ENCODE results near the gene LRRC55. TPM values are rescaled to one million over a fixed set of nuclear protein-coding genes. Genes with fewer than 3 reads are reported as not detected.

LRRC55 gene
- polyA plus RNA-seq, 2 donors = 0.02 to 0.04 TPM

DNA sequence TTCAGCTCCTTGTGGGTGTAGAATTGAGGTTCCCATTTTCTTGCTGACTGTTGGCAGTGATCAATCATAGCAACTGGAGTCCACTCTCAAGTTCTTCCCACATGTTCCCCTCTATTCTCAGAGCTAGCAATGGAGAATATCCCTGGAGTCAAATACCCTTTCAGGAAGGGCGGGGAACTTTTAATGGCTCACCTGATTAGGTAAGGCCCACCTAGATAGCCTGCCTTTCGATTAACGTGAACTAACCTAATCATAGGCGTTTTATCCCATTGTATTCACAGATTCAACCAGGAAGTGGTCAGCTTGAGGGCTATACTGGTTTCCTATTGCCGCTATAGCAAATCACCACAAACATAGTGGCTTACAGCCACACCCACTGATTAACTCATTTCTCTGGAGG lies 7.1 kb upstream of the LRRC55 start:
- no peak overlapping the region for H3K27ac ChIP-seq (ENCODE audit: low read depth in 2 of 2, low read length in 1 of 2)
- H3K4me1 ChIP-seq (ENCODE audit: control insufficient read depth in 2 of 2, insufficient read depth in 2 of 2, low read length in 1 of 2) = no peaks in the 10 kb centered on the region
- WGBS, 2 donors = 79 to 84% methylated on average over 5 of the region's 5 CpGs
- H3K9me3 ChIP-seq (ENCODE audit: control insufficient read depth in 2 of 2, insufficient read depth in 1 of 2, low read depth in 1 of 2, low read length in 1 of 2) = no peaks in the 10 kb centered on the region
- no peaks in the 10 kb centered on the region for H3K36me3 ChIP-seq (ENCODE audit: control insufficient read depth in 2 of 2, insufficient read depth in 2 of 2, low read length in 1 of 2)
- no peaks in the 10 kb centered on the region for H3K27me3 ChIP-seq (ENCODE audit: control insufficient read depth in 1 of 2, insufficient read depth in 2 of 2, low read length in 2 of 2)
- no peak overlapping the region for H3K4me3 ChIP-seq (ENCODE audit: low read depth in 1 of 2, low read length in 2 of 2)

DNA sequence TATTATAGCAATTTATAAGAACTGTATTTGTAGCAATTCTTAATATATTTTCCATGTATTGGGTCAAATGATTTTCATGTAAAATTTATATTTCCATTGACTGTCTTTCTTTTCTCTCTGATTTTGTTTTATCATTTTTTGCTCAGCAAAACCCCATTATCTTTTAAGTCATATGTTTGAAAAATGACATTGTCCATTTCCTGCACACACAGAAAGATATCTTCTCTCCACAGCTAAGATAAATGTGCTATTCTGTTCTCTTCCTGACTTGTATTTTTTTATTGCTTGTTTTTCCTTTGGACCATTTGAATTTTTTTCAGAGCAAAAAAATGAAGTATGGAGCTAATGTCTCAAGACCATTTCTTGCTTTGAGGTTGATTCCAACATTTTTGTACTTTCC lies 6.3 kb upstream of the LRRC55 start:
- Histone ChIP-seq H3K9me3 (ENCODE audit: control insufficient read depth in 2 of 2, insufficient read depth in 1 of 2, low read depth in 1 of 2, low read length in 1 of 2) (no peaks in the 10 kb centered on the region), H3K4me3 (ENCODE audit: low read depth in 1 of 2, low read length in 2 of 2) (no peak overlapping the region)

DNA sequence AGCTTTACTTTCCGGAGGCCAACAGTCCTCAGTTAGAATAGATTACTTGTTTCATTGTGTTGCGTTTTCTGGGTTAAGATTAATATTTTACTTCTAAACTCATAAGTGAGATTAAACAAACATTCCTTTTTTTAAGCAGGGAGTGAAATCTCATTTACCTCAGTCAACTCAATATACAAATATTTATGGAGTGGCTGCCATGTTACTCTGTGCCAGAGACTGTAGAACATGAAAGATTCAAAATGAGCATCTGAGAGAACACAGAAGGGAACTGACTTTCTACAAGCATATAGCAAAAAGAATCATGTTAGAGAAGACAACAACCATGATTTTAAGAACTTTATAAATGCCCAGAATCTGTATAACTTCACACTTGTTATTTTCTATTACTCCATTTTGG lies 3.4 kb upstream of the LRRC55 start:
- no peak overlapping the region for H3K27ac ChIP-seq (ENCODE audit: low read depth in 2 of 2, low read length in 1 of 2)
- H3K4me1 ChIP-seq (ENCODE audit: control insufficient read depth in 2 of 2, insufficient read depth in 2 of 2, low read length in 1 of 2) = peaks cover 0 to 2% of the 10 kb centered on the region in 2 donors
- 51 to 62% methylated on average over 2 of the region's 2 CpGs for WGBS, 2 donors
- no peaks in the 10 kb centered on the region for H3K9me3 ChIP-seq (ENCODE audit: control insufficient read depth in 2 of 2, insufficient read depth in 1 of 2, low read depth in 1 of 2, low read length in 1 of 2)
- H3K36me3 ChIP-seq (ENCODE audit: control insufficient read depth in 2 of 2, insufficient read depth in 2 of 2, low read length in 1 of 2) = no peaks in the 10 kb centered on the region
- no peaks in the 10 kb centered on the region for H3K27me3 ChIP-seq (ENCODE audit: control insufficient read depth in 1 of 2, insufficient read depth in 2 of 2, low read length in 2 of 2)
- H3K4me3 ChIP-seq (ENCODE audit: low read depth in 1 of 2, low read length in 2 of 2) = no peak overlapping the region

More for the DNA sequence above, 6.3 kb upstream of the LRRC55 start:
- Histone ChIP-seq H3K36me3 (ENCODE audit: control insufficient read depth in 2 of 2, insufficient read depth in 2 of 2, low read length in 1 of 2) (no peaks in the 10 kb centered on the region), H3K27me3 (ENCODE audit: control insufficient read depth in 1 of 2, insufficient read depth in 2 of 2, low read length in 2 of 2) (no peaks in the 10 kb centered on the region), H3K4me1 (ENCODE audit: control insufficient read depth in 2 of 2, insufficient read depth in 2 of 2, low read length in 1 of 2) (no peaks in the 10 kb centered on the region), H3K27ac (ENCODE audit: low read depth in 2 of 2, low read length in 1 of 2) (no peak overlapping the region)

DNA sequence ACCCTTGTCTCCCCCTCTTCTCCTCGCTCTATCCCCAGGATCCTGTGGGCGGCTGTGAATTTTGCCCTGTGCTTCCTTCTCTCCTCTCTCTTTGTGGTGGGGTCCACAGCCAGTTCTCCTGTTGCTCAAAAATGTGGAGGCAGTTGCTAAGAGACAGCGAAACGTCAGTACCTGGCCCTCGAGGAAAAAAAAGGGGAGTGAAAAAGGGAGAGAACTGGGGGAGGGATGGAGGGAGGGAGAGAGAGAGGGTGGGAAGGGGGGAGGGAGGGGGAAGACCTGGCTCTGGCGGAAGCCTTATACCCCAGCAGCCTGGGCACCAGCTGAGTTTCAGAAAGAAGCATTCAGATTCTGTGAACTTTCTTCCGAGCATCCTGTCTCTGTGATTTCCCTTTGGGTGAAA lies 2.1 kb upstream of the LRRC55 start:
- no peaks in the 10 kb centered on the region for H3K27me3 ChIP-seq (ENCODE audit: control insufficient read depth in 1 of 2, insufficient read depth in 2 of 2, low read length in 2 of 2)
- WGBS, 2 donors = 64 to 66% methylated on average over 7 of the region's 7 CpGs
- peaks cover 2 to 5% of the 10 kb centered on the region in 2 donors for H3K4me1 ChIP-seq (ENCODE audit: control insufficient read depth in 2 of 2, insufficient read depth in 2 of 2, low read length in 1 of 2)
- H3K36me3 ChIP-seq (ENCODE audit: control insufficient read depth in 2 of 2, insufficient read depth in 2 of 2, low read length in 1 of 2) = no peaks in the 10 kb centered on the region
- no peak overlapping the region for H3K27ac ChIP-seq (ENCODE audit: low read depth in 2 of 2, low read length in 1 of 2)
- H3K4me3 ChIP-seq (ENCODE audit: low read depth in 1 of 2, low read length in 2 of 2) = no peak overlapping the region
- H3K9me3 ChIP-seq (ENCODE audit: control insufficient read depth in 2 of 2, insufficient read depth in 1 of 2, low read depth in 1 of 2, low read length in 1 of 2) = no peaks in the 10 kb centered on the region

DNA sequence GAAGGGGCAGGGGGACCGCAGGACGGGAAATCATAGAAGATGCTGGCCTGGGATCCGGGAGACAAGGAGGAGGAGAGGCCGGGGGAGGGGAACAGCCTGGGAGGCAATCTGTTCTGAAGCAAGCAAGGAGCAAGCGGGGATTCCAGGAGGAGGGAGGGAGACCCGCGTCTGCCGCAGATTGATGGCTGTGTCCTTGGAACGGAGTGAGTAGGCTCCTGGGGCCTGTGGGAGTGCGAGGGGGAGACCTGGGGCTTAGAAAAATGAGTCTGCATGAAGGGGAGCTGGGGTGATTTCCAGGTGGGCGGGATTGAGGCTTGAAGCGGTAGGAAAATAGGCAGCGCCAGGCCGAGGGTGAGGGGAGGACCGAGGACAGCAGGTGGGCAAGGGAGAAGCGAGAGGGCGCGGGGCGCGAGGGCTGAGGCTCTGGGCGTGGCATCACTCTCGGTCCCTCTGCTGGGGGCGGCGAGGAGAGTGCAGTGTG lies 1.6 kb upstream of the LRRC55 start:
- 22 to 25% methylated on average over 24 of the region's 24 CpGs for WGBS, 2 donors
- H3K27ac ChIP-seq (ENCODE audit: low read depth in 2 of 2, low read length in 1 of 2) = no peak overlapping the region
- H3K36me3 ChIP-seq (ENCODE audit: control insufficient read depth in 2 of 2, insufficient read depth in 2 of 2, low read length in 1 of 2) = no peaks in the 10 kb centered on the region
- H3K9me3 ChIP-seq (ENCODE audit: control insufficient read depth in 2 of 2, insufficient read depth in 1 of 2, low read depth in 1 of 2, low read length in 1 of 2) = no peaks in the 10 kb centered on the region
- H3K4me1 ChIP-seq (ENCODE audit: control insufficient read depth in 2 of 2, insufficient read depth in 2 of 2, low read length in 1 of 2) = peaks cover 2 to 5% of the 10 kb centered on the region in 2 donors
- H3K27me3 ChIP-seq (ENCODE audit: control insufficient read depth in 1 of 2, insufficient read depth in 2 of 2, low read length in 2 of 2) = no peaks in the 10 kb centered on the region
- no peak overlapping the region for H3K4me3 ChIP-seq (ENCODE audit: low read depth in 1 of 2, low read length in 2 of 2)

DNA sequence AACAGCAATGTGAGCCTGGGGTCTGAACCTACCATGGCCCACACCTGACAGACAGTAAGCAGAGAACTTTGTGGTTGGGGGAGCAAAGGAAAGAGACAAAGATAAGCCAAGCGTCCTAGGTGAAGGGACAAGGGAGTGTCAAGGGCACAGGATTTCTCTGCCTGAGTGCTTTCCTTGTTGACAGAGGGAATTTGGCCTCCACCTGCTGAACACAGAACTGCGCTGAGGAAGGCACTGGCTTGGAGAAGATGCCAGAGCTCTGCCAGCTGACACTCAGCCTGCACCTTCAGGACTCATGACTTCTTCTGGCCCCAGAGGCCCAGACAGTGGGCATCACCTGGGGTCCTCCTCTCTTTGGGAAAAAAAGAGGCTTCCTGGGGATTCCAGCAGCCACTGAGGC lies 789 bp upstream of the LRRC55 start:
- Histone ChIP-seq H3K27ac (ENCODE audit: low read depth in 2 of 2, low read length in 1 of 2) (no peak overlapping the region), H3K4me3 (ENCODE audit: low read depth in 1 of 2, low read length in 2 of 2) (no peak overlapping the region), H3K4me1 (ENCODE audit: control insufficient read depth in 2 of 2, insufficient read depth in 2 of 2, low read length in 1 of 2) (peaks cover 2 to 5% of the 10 kb centered on the region in 2 donors), H3K27me3 (ENCODE audit: control insufficient read depth in 1 of 2, insufficient read depth in 2 of 2, low read length in 2 of 2) (no peaks in the 10 kb centered on the region), H3K36me3 (ENCODE audit: control insufficient read depth in 2 of 2, insufficient read depth in 2 of 2, low read length in 1 of 2) (no peaks in the 10 kb centered on the region), H3K9me3 (ENCODE audit: control insufficient read depth in 2 of 2, insufficient read depth in 1 of 2, low read depth in 1 of 2, low read length in 1 of 2) (no peaks in the 10 kb centered on the region)
- 33 to 50% methylated on average over 2 of the region's 2 CpGs for WGBS, 2 donors

DNA sequence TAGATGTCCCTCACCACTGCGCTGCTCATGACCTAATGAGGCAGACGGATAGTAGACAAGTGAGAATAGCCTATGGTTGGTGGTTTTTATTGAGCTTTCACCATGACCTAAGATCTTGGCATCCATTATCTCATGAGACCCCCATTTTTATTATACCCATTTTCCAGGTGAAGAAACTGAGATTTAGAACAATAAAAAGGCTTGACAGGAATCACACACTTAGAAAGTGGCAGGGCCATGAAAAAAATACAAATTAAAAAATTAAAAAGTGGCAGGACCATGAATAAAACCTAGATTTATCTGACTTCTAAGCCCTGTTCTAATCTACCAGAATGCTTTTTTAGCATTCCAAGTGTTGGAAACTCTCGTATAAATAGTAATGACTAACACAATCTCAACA lies 1.1 kb downstream of the LRRC55 start:
- H3K27ac ChIP-seq (ENCODE audit: low read depth in 2 of 2, low read length in 1 of 2) = no peak overlapping the region
- peaks cover 2 to 5% of the 10 kb centered on the region in 2 donors for H3K4me1 ChIP-seq (ENCODE audit: control insufficient read depth in 2 of 2, insufficient read depth in 2 of 2, low read length in 1 of 2)
- 79 to 86% methylated on average over 3 of the region's 3 CpGs for WGBS, 2 donors
- no peak overlapping the region for H3K4me3 ChIP-seq (ENCODE audit: low read depth in 1 of 2, low read length in 2 of 2)
- no peaks in the 10 kb centered on the region for H3K27me3 ChIP-seq (ENCODE audit: control insufficient read depth in 1 of 2, insufficient read depth in 2 of 2, low read length in 2 of 2)
- no peaks in the 10 kb centered on the region for H3K9me3 ChIP-seq (ENCODE audit: control insufficient read depth in 2 of 2, insufficient read depth in 1 of 2, low read depth in 1 of 2, low read length in 1 of 2)
- no peaks in the 10 kb centered on the region for H3K36me3 ChIP-seq (ENCODE audit: control insufficient read depth in 2 of 2, insufficient read depth in 2 of 2, low read length in 1 of 2)

DNA sequence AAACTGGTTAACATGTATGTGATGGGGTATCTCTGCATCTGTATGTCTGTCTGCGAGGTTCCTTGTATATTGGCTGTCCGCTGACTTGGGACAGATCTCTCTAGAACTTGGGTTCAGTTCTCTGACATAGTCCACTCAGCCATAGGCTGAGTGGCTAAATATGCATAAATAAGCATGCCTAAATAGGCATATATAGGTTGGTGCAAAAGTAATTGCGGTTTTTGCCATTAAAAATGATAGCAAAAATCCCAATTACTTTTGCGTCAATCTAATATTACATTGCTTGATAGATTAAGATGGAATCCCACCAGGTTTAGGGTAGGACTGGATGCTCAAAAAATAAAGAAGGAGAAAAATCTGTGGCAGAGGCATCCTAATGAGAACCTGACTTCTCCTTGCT lies 8.8 kb downstream of the LRRC55 start:
- WGBS, 2 donors = 94 to 95% methylated on average over 4 of the region's 4 CpGs
- no peak overlapping the region for H3K4me3 ChIP-seq (ENCODE audit: low read depth in 1 of 2, low read length in 2 of 2)
- H3K27ac ChIP-seq (ENCODE audit: low read depth in 2 of 2, low read length in 1 of 2) = no peak overlapping the region
- H3K4me1 ChIP-seq (ENCODE audit: control insufficient read depth in 2 of 2, insufficient read depth in 2 of 2, low read length in 1 of 2) = no peaks in the 10 kb centered on the region
- no peaks in the 10 kb centered on the region for H3K27me3 ChIP-seq (ENCODE audit: control insufficient read depth in 1 of 2, insufficient read depth in 2 of 2, low read length in 2 of 2)
- H3K36me3 ChIP-seq (ENCODE audit: control insufficient read depth in 2 of 2, insufficient read depth in 2 of 2, low read length in 1 of 2) = no peaks in the 10 kb centered on the region
- no peaks in the 10 kb centered on the region for H3K9me3 ChIP-seq (ENCODE audit: control insufficient read depth in 2 of 2, insufficient read depth in 1 of 2, low read depth in 1 of 2, low read length in 1 of 2)

DNA sequence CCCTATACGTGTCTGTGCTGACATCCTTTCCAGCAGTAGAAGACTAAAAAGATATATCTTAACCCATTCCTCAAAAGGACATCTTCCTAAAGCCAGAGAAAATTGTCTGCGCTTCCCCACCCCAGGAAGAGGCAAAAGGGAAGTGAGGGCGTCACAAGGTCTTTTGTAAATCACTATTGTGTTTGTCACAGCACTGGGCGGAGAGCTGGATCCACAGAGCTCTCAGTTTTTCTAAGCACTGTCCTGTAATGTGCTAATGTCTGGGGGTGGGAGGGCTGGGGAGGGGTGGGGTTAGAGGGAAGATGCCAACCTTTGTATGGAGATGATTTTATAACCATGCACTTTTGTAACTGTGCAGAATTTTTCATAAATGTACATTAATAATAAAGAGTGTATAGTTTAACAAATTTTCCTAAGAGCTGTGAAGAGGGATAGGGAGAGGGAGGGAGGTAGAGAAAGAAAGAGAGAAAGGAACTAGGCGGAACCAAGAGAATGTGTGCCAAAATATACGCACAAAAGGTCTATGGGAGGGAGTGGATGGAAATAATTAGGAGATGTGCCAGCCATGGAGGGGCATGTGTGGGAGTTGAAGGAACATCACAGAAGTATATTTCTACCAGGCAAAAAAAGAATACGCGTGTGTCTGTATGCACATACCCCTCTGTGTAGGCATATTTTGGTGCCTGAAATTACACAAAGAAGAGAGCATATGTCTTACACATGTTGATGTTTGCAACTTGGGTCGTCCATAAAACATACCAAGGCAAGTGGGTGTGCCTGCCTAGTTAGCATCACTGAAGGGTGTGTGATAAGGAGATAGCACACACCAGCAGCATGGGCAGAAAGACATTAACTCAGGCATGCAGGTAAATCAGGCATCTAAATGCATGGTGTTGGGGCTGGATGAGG lies 9.8 kb downstream of the LRRC55 start:
- WGBS, 2 donors = 66 to 73% methylated on average over 9 of the region's 9 CpGs
- Histone ChIP-seq H3K27me3 (ENCODE audit: control insufficient read depth in 1 of 2, insufficient read depth in 2 of 2, low read length in 2 of 2) (no peaks in the 10 kb centered on the region), H3K4me3 (ENCODE audit: low read depth in 1 of 2, low read length in 2 of 2) (no peak overlapping the region), H3K36me3 (ENCODE audit: control insufficient read depth in 2 of 2, insufficient read depth in 2 of 2, low read length in 1 of 2) (no peaks in the 10 kb centered on the region), H3K4me1 (ENCODE audit: control insufficient read depth in 2 of 2, insufficient read depth in 2 of 2, low read length in 1 of 2) (no peaks in the 10 kb centered on the region), H3K9me3 (ENCODE audit: control insufficient read depth in 2 of 2, insufficient read depth in 1 of 2, low read depth in 1 of 2, low read length in 1 of 2) (no peaks in the 10 kb centered on the region), H3K27ac (ENCODE audit: low read depth in 2 of 2, low read length in 1 of 2) (no peak overlapping the region)

DNA sequence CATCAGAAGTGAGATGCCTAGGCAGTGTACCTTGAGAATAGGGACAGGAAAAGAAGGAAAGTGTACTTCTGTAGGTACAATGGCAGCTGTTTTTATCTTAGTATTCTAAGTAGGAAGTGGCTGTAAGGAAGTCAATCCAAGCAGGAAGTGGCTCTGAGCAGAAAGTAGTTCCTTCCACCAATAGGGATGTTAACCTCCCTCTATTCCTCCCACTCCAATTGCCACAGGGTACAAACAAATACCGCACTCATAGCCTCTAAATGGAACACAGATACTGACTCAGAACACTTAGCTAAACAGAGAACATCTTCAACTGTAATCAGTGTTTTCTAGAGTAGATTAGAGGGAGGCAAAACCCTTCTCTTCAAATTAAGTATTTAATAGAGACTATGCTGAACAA lies 10.6 kb downstream of the LRRC55 start:
- Histone ChIP-seq H3K36me3 (ENCODE audit: control insufficient read depth in 2 of 2, insufficient read depth in 2 of 2, low read length in 1 of 2) (no peaks in the 10 kb centered on the region), H3K9me3 (ENCODE audit: control insufficient read depth in 2 of 2, insufficient read depth in 1 of 2, low read depth in 1 of 2, low read length in 1 of 2) (no peaks in the 10 kb centered on the region), H3K4me1 (ENCODE audit: control insufficient read depth in 2 of 2, insufficient read depth in 2 of 2, low read length in 1 of 2) (no peaks in the 10 kb centered on the region), H3K4me3 (ENCODE audit: low read depth in 1 of 2, low read length in 2 of 2) (no peak overlapping the region), H3K27ac (ENCODE audit: low read depth in 2 of 2, low read length in 1 of 2) (no peak overlapping the region), H3K27me3 (ENCODE audit: control insufficient read depth in 1 of 2, insufficient read depth in 2 of 2, low read length in 2 of 2) (no peaks in the 10 kb centered on the region)
- WGBS, 2 donors = 62 to 70% methylated on average over 1 of the region's 1 CpG
